ENCODE measurements around the gene CR1.

DNA sequence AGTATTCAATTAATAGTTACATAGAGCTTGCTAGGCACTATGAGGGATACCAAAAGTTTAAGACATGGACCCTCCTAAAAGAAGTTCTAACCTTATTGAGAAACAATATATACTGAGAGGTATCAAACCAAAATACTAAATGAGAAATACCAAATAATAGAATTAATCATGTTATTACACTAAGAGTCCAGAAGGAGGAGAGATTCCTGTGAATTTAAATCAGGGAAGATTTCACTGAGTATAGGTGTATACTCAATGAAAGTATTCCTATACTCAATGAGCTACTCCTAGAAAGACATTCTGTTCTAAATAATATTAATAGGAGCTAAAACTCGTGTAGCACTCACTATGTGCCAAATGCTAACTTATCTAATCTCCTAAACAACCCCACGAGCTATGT is 158.4 kb downstream of the CR1 start:
- no peak for TF ChIP-seq POLR2AphosphoS5 (IDR thresholded peaks at IDR 0.05)
- TF ChIP-seq, protein P1, sequence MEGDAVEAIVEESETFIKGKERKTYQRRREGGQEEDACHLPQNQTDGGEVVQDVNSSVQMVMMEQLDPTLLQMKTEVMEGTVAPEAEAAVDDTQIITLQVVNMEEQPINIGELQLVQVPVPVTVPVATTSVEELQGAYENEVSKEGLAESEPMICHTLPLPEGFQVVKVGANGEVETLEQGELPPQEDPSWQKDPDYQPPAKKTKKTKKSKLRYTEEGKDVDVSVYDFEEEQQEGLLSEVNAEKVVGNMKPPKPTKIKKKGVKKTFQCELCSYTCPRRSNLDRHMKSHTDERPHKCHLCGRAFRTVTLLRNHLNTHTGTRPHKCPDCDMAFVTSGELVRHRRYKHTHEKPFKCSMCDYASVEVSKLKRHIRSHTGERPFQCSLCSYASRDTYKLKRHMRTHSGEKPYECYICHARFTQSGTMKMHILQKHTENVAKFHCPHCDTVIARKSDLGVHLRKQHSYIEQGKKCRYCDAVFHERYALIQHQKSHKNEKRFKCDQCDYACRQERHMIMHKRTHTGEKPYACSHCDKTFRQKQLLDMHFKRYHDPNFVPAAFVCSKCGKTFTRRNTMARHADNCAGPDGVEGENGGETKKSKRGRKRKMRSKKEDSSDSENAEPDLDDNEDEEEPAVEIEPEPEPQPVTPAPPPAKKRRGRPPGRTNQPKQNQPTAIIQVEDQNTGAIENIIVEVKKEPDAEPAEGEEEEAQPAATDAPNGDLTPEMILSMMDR (IDR thresholded peaks at IDR 0.05) = peak in 2 of 3 experiments; percentile 8 to 9

Measured in esophagus muscularis mucosa (tissue), 3 donors.